Activated naive CD4-positive, alpha-beta T cell treated with anti-CD3 and anti-CD28 coated beads for 36 hours (primary cell): ENCODE measurements around the gene DIAPH1. TPM values are rescaled to one million over a fixed set of nuclear protein-coding genes. Genes with fewer than 3 reads are reported as not detected.

ENCODE experiments used
- CTCF ChIA-PET: fragments of 350-600 bp; sonication (Branson Sonifier 250); formaldehyde crosslinking; loops from one replicate; lab custom pipeline; 2021; ENCODE audit warnings: antibody characterized with exemption; lab: Charles Lee
- DNase-seq: peaks from one replicate; pipeline ENCODE4 v3.0.0-alpha.2; 2020
- H3K27ac Mint-ChIP-seq: one replicate; pipeline ENCODE4 v1.8.0; 2021; ENCODE audit warnings: mild to moderate bottlenecking, mixed read lengths
- H3K27me3 Mint-ChIP-seq: one replicate; pipeline ENCODE4 v1.8.0; 2021; ENCODE audit warnings: low read depth, mixed read lengths
- H3K36me3 Mint-ChIP-seq: one replicate; pipeline ENCODE4 v1.8.0; 2021; ENCODE audit warnings: low read depth, mixed read lengths
- H3K4me1 Mint-ChIP-seq: one replicate; pipeline ENCODE4 v1.8.0; 2021; ENCODE audit warnings: low read depth, mixed read lengths
- H3K4me3 Mint-ChIP-seq: one replicate; pipeline ENCODE4 v1.8.0; 2021; ENCODE audit warnings: mild to moderate bottlenecking, moderate library complexity, mixed read lengths
- H3K9me3 Mint-ChIP-seq: one replicate; pipeline ENCODE4 v1.8.0; 2021; ENCODE audit warnings: mixed read lengths
- intact Hi-C: fragments of 100-400 bp; cut with micrococcal nuclease; formaldehyde crosslinking; loops from one replicate; pipeline ENCODE4 v1.15.1; 2023
- total RNA-seq, 2 experiments: library from RNA; stranded (reverse); gene quantifications; one replicate each; pipeline ENCODE4 v1.2.3, GENCODE V29; 2021

Gene DIAPH1
- total RNA-seq: 100 to 1,000 TPM; 165 to 169 TPM

- CTCF ChIA-PET: interaction anchor here (0.7 to 8.5 kb wide), 25 partner anchors 9 to 84 kb away, joined by 3 to 197 read pairs (median 6); partner anchors contain the start of genes FCHSD1, HDAC3 and RELL2
- no peaks in the 10 kb centered on the region for H3K9me3 Mint-ChIP-seq
- intact Hi-C loops: loop anchor here (1.0 to 10.0 kb wide), 12 partner anchors 14 to 1504 kb away; partner anchors contain the start of genes ANKHD1, APBB3, HDAC3 and IK
- peak; percentile 99 for DNase-seq
- peaks cover 24% of the 10 kb centered on the region for H3K36me3 Mint-ChIP-seq
- no peaks in the 10 kb centered on the region for H3K27me3 Mint-ChIP-seq
- H3K4me3 Mint-ChIP-seq: peak within 1 kb of the TSS; percentile 98
- peaks cover 60% of the 10 kb centered on the region for H3K4me1 Mint-ChIP-seq
- peak within 1 kb of the TSS; percentile 99 for H3K27ac Mint-ChIP-seq
Observed at GRCh38 chr5:141618804-141619554, at the start of gene DIAPH1. Gene DIAPH1, minus strand, starts transcription at chr5:141619000. Its CDS starts 86 bp downstream, at chr5:141618914.

- Mint-ChIP-seq H3K27ac (no peak overlapping the region), H3K9me3 (no peaks in the 10 kb centered on the region), H3K4me3 (no peak overlapping the region), H3K27me3 (no peaks in the 10 kb centered on the region), H3K4me1 (peaks cover 2% of the 10 kb centered on the region), H3K36me3 (no peaks in the 10 kb centered on the region)
- CTCF ChIA-PET: interaction anchor here (0.5 to 2.9 kb wide), 7 partner anchors 17 to 294 kb away, joined by 3 to 18 read pairs (median 4); no protein-coding TSS in a partner anchor
- no peak for DNase-seq
- intact Hi-C loops: loop anchor here (1.0 to 2.0 kb wide), 6 partner anchors 15 to 294 kb away; no protein-coding TSS in a partner anchor
Observed at GRCh38 chr5:141665995-141666940, 47.5 kb upstream of the DIAPH1 start.

GRCh38 chr5:141664733-141665461, 46.1 kb upstream of the DIAPH1 start:
- H3K9me3 Mint-ChIP-seq: no peaks in the 10 kb centered on the region
- no peaks in the 10 kb centered on the region for H3K27me3 Mint-ChIP-seq
- H3K36me3 Mint-ChIP-seq: no peaks in the 10 kb centered on the region
- CTCF ChIA-PET: interaction anchor here (0.6 to 2.9 kb wide), 22 partner anchors 8 to 304 kb away, joined by 3 to 18 read pairs (median 4); partner anchors contain the start of genes FCHSD1, HDAC3, PCDH1 and RELL2
- intact Hi-C loops: loop anchor here (1.0 to 2.0 kb wide), 6 partner anchors 16 to 295 kb away; no protein-coding TSS in a partner anchor
- DNase-seq: peak; percentile 84
- no peak overlapping the region for H3K4me3 Mint-ChIP-seq
- no peak overlapping the region for H3K27ac Mint-ChIP-seq
- H3K4me1 Mint-ChIP-seq: peaks cover 2% of the 10 kb centered on the region

- Mint-ChIP-seq H3K4me1 (peaks cover 2% of the 10 kb centered on the region), H3K9me3 (no peaks in the 10 kb centered on the region), H3K27ac (no peak overlapping the region), H3K4me3 (no peak overlapping the region), H3K27me3 (no peaks in the 10 kb centered on the region), H3K36me3 (no peaks in the 10 kb centered on the region)
- intact Hi-C loops: no loop called here
- CTCF ChIA-PET: interaction anchor here (0.6 to 2.9 kb wide), 11 partner anchors 8 to 355 kb away, joined by 3 to 18 read pairs (median 4); partner anchors contain the start of gene PCDH1
- no peak for DNase-seq
Observed at GRCh38 chr5:141663506-141663905, 44.7 kb upstream of the DIAPH1 start.

- no peaks in the 10 kb centered on the region for H3K27me3 Mint-ChIP-seq
- no peak for DNase-seq
- H3K9me3 Mint-ChIP-seq: no peaks in the 10 kb centered on the region
- H3K4me3 Mint-ChIP-seq: no peak overlapping the region
- peaks cover 2% of the 10 kb centered on the region for H3K4me1 Mint-ChIP-seq
- H3K27ac Mint-ChIP-seq: no peak overlapping the region
- H3K36me3 Mint-ChIP-seq: no peaks in the 10 kb centered on the region
- CTCF ChIA-PET: interaction anchor here (1.9 kb wide), 1 partner anchor 70 kb away, joined by 7 read pairs; no protein-coding TSS in a partner anchor
- intact Hi-C loops: no loop called here
Observed at GRCh38 chr5:141662028-141662427, 43.2 kb upstream of the DIAPH1 start.

- CTCF ChIA-PET: interaction anchor here (0.5 to 3.7 kb wide), 6 partner anchors 11 to 303 kb away, joined by 3 to 18 read pairs (median 6); no protein-coding TSS in a partner anchor
- intact Hi-C loops: no loop called here
- no peaks in the 10 kb centered on the region for H3K36me3 Mint-ChIP-seq
- DNase-seq: no peak
- H3K4me1 Mint-ChIP-seq: no peaks in the 10 kb centered on the region
- H3K9me3 Mint-ChIP-seq: no peaks in the 10 kb centered on the region
- no peak overlapping the region for H3K4me3 Mint-ChIP-seq
- H3K27me3 Mint-ChIP-seq: no peaks in the 10 kb centered on the region
- no peak overlapping the region for H3K27ac Mint-ChIP-seq
Observed at GRCh38 chr5:141657937-141658545, 39.2 kb upstream of the DIAPH1 start.

GRCh38 chr5:141657404-141657803, 38.6 kb upstream of the DIAPH1 start:
- DNase-seq: no peak
- CTCF ChIA-PET: interaction anchor here (0.7 to 3.7 kb wide), 3 partner anchors 35 to 306 kb away, joined by 4 to 18 read pairs (median 6); no protein-coding TSS in a partner anchor
- Mint-ChIP-seq H3K4me1 (peaks cover 2% of the 10 kb centered on the region), H3K27me3 (no peaks in the 10 kb centered on the region), H3K27ac (no peak overlapping the region), H3K36me3 (no peaks in the 10 kb centered on the region), H3K9me3 (no peaks in the 10 kb centered on the region), H3K4me3 (no peak overlapping the region)
- intact Hi-C loops: no loop called here

GRCh38 chr5:141656396-141656795, 37.6 kb upstream of the DIAPH1 start:
- CTCF ChIA-PET: interaction anchor here (1.1 to 1.7 kb wide), 2 partner anchors 36 to 222 kb away, joined by 3 to 6 read pairs; no protein-coding TSS in a partner anchor
- peaks cover 6% of the 10 kb centered on the region for H3K4me1 Mint-ChIP-seq
- H3K27ac Mint-ChIP-seq: no peak overlapping the region
- DNase-seq: no peak
- no peak overlapping the region for H3K4me3 Mint-ChIP-seq
- intact Hi-C loops: no loop called here
- no peaks in the 10 kb centered on the region for H3K36me3 Mint-ChIP-seq
- no peaks in the 10 kb centered on the region for H3K27me3 Mint-ChIP-seq
- no peaks in the 10 kb centered on the region for H3K9me3 Mint-ChIP-seq

GRCh38 chr5:141655020-141655419, 36.2 kb upstream of the DIAPH1 start:
- Mint-ChIP-seq H3K27ac (no peak overlapping the region), H3K9me3 (no peaks in the 10 kb centered on the region), H3K36me3 (no peaks in the 10 kb centered on the region), H3K4me1 (peaks cover 14% of the 10 kb centered on the region), H3K4me3 (no peak overlapping the region), H3K27me3 (no peaks in the 10 kb centered on the region)
- intact Hi-C loops: no loop called here
- DNase-seq: no peak
- CTCF ChIA-PET: interaction anchor here (1.1 kb wide), 1 partner anchor 224 kb away, joined by 3 read pairs; no protein-coding TSS in a partner anchor

- H3K36me3 Mint-ChIP-seq: no peaks in the 10 kb centered on the region
- H3K9me3 Mint-ChIP-seq: no peaks in the 10 kb centered on the region
- intact Hi-C loops: no loop called here
- CTCF ChIA-PET: interaction anchor here (1.1 to 3.0 kb wide), 2 partner anchors 10 to 11 kb away, joined by 8 to 10 read pairs; no protein-coding TSS in a partner anchor
- no peaks in the 10 kb centered on the region for H3K27me3 Mint-ChIP-seq
- peaks cover 18% of the 10 kb centered on the region for H3K4me1 Mint-ChIP-seq
- DNase-seq: no peak
- no peak overlapping the region for H3K4me3 Mint-ChIP-seq
- H3K27ac Mint-ChIP-seq: no peak overlapping the region
Observed at GRCh38 chr5:141654298-141654697, 35.5 kb upstream of the DIAPH1 start.

GRCh38 chr5:141651728-141652105, 32.9 kb upstream of the DIAPH1 start:
- DNase-seq: no peak
- H3K9me3 Mint-ChIP-seq: no peaks in the 10 kb centered on the region
- H3K27ac Mint-ChIP-seq: peak overlapping the region; percentile 9
- H3K4me1 Mint-ChIP-seq: peaks cover 18% of the 10 kb centered on the region
- CTCF ChIA-PET: interaction anchor here (1.0 to 3.0 kb wide), 8 partner anchors 8 to 317 kb away, joined by 3 to 14 read pairs (median 5); partner anchors contain the start of genes HDAC3, RELL2 and RNF14
- peak overlapping the region; percentile 89 for H3K4me3 Mint-ChIP-seq
- intact Hi-C loops: loop anchor here (1.0 kb wide), 3 partner anchors 9 to 59 kb away; no protein-coding TSS in a partner anchor
- no peaks in the 10 kb centered on the region for H3K36me3 Mint-ChIP-seq
- H3K27me3 Mint-ChIP-seq: no peaks in the 10 kb centered on the region
